Stimulated activated CD4-positive, alpha-beta T cell treated with anti-CD3 and anti-CD28 coated beads, TNF-alpha, amount 100 ng/mL, for 48 hours (primary cell): ENCODE results near the gene PHKB.

Source experiments
- DNase-seq, 3 donors: peaks; one replicate each; pipeline ENCODE4 v3.0.0-alpha.2; 2020; ENCODE audit warnings: low read depth in 3 of 3

PHKB gene

GRCh38 chr16:47624563-47624962 lies 163.4 kb downstream of the PHKB start:
- no peak for DNase-seq

DNA sequence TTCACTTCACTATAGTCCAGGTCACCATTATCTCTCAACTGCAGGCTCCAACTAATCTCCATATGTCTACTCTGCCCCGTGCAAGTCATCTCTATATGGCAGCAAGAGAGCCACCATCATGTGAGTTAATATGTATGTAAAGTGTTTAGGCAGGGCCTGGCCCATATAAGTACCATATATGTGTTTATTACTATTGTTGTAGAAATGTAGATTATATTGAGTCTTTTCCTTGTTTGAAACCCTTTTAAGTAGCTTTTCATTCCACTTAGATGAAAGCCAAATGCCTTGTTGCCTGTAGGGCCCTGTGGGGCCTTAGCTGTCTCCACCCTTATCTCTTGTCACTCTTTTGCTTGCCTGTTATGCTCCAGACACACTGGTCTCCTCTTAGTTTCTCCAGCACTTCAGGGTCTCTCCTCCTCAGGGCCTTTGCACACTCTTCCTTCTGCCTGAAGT lies 164.0 kb downstream of the PHKB start:
- DNase-seq = no peak

- DNase-seq = no peak
Measured at GRCh38 chr16:47626246-47626645, 165.1 kb downstream of the PHKB start.

GRCh38 chr16:47627085-47627639 lies 166.0 kb downstream of the PHKB start:
- no peak for DNase-seq

DNA sequence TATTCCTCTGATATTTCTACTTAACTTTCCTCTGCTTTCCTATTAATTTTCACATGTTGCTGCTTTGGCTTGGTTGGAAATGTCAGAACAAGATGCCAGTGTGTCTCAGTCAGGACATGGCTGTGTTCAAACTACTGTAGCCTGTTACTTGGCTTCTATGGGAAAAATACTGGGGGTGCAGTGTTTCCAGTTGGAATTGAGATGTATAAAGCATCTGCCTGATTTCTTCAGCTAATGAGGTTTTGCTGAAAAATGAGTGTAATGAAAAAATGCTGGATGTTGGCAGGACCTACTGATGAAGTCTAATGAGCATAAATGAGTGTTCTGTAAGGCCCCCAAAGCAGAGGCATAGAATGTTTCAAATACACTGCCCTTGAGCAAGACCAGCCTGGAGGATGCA lies 166.6 kb downstream of the PHKB start:
- DNase-seq = no peak

GRCh38 chr16:47631131-47631530 lies 170.0 kb downstream of the PHKB start:
- no peak for DNase-seq

- DNase-seq = no peak
Measured at GRCh38 chr16:47634126-47634525, 173.0 kb downstream of the PHKB start.

GRCh38 chr16:47634727-47635126 lies 173.6 kb downstream of the PHKB start:
- no peak for DNase-seq

GRCh38 chr16:47636501-47637099 lies 175.5 kb downstream of the PHKB start:
- DNase-seq = no peak

- DNase-seq = no peak
Measured at GRCh38 chr16:47638175-47638574, 177.0 kb downstream of the PHKB start.

DNA sequence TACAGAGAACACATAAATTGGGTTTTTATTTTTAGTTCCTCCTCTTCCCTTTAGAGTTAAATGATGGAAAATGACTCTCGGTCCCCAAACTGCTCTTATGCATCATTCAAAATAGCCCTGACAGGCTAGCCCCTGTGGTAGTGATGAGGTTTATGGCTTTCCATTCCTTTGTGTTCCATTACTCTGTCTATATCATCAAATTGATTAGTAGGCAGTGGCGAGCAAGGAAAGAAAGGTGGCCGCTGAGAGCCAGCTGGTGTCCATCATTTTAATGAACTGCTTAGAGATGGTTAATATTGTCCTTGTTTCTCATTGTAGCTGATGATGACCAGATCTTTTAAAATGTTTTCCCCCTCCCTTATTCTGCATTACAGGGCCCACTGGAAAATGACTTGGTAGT lies 179.5 kb downstream of the PHKB start:
- DNase-seq = no peak

- no peak for DNase-seq
Measured at GRCh38 chr16:47643323-47644000, 182.3 kb downstream of the PHKB start.

GRCh38 chr16:47644166-47644565 lies 183.0 kb downstream of the PHKB start:
- no peak for DNase-seq

DNA sequence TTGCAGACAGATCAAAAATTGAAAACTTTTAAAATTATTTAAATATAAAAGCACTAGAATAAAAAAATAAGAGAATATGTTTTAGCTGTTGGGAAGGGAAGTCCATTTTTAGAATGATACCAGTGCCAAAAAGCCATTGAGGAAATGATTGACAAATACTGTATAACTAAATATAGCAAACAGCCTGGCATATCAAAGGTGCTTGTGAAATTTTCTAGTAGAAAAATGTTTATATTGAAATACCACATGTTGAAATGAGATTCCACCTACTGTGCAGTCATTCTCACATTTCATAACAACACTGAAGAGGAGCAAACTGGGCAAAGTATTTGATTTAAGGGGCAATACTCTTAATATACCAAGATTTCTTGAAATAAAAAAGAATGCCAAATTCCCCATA lies 183.5 kb downstream of the PHKB start:
- DNase-seq = no peak

DNA sequence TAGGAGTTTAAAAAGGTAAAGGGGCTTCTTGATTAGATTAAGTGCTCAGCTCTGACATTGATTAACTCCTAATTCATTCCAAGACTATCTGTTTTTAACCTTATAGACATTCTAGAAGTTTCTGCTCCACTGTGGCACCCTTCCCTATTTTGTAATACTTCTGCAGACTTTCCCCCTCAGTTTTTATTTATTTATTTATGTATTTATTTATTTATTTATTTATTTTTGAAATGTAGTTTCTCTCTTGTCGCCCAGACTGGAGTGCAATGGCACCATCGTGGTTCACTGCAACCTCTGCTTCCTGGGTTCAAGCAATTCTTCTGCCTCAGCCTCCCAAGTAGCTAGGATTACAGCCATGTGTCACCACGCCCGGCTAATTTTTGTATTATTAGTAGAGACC lies 185.8 kb downstream of the PHKB start:
- DNase-seq = no peak

DNA sequence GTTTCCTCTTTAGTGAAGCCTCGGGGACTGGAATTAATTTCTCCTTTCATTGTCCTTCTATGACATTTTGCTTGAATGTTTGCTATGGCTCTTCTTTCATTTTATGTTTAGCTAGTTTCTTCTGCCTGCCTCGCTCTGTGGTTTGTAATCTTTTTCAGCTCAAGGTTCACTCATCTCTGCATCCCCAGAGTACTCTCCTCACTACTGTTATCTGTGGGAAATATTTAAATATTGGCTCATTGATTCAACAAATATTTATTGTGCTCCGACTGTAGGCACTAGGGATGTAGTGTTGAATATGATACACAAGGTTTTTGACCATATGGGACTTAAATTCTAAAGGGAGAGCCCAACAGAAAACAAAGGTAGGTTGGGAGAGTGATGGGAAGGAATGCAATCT lies 195.9 kb downstream of the PHKB start:
- DNase-seq = no peak

DNA sequence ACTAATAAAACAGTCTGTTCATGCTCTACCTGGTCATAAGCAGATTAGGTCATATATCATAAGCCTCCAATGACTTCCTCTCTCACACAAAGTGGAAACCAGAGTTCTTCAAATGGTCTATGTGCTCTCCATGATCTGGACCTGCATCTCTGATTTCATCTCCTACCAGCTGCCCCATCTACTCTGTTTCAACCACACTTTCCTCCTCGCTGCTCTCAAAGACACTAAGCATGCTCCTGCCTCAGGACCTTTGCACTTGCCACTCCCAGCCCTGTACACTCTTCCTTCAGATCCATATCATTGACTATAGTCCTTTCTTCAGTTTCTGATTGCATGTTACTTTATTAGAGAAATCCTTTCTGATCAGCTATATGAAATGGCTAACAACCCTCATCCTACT lies 196.8 kb downstream of the PHKB start:
- DNase-seq = no peak

DNA sequence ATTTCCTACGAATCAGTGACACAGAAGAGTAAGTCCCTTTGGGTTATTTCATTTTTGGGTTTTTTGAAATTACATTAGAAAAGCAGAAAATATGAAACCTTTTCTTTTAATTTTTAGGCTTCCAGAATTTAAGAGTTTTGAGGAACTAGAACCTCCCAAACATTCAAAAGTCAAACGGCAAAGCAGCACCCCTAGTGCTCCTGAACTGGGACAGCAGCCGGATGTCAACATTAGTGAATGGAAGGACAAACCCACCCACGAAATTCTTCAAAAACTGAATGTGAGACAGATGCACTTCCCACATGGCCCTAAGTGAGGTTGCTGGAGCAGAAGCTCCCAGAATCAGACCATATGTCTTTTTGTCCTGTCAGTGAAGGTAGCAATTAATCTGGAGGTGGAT lies 199.4 kb downstream of the PHKB start:
- DNase-seq = no peak

GRCh38 chr16:47664653-47665325 lies 203.7 kb downstream of the PHKB start:
- no peak for DNase-seq

DNA sequence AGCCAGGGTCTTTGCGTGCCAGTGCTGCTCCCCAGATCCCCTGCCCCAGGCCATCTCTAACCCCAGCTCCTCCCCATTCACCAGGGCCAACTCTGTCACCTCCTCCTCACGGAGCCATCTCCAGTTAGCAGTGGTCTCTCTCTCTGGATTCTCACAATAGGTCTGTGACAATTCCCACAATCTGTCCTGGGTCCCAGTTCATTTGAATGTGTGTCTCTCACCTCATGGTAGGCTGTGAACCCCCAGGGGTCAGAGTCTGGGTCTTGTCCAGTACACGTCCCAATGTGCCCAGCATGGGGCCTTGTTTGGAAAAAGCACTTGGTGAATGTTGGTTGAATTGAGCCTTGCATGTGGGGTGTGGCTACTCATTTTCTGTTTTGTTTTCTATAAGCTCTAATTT lies 205.3 kb downstream of the PHKB start:
- no peak for DNase-seq

- DNase-seq = no peak
Measured at GRCh38 chr16:47667956-47668355, 206.8 kb downstream of the PHKB start.

- no peak for DNase-seq
Measured at GRCh38 chr16:47672475-47672874, 211.3 kb downstream of the PHKB start.

- no peak for DNase-seq
Measured at GRCh38 chr16:47676635-47677177, 215.6 kb downstream of the PHKB start.
